ENCODE data around the gene PLCL1. TPM values are rescaled to one million over a fixed set of nuclear protein-coding genes. Genes with fewer than 3 reads are reported as not detected.
"Not testable (repeated sequence)": the region's sequence is repeated elsewhere in the genome, so short reads cannot be mapped to it uniquely, and the experiment has no call there.

The PLCL1 gene
- total RNA-seq, 3 donors from 2014 or later, result 6.6 to 11.3 (median 11.1) TPM

GRCh38 chr2:197821550-197822289, 17.3 kb downstream of the PLCL1 start:
- Histone ChIP-seq H3K36me3 (no peaks in the 10 kb centered on the region), H3K9me3 (no peaks in the 10 kb centered on the region), H3K4me1 (no peaks in the 10 kb centered on the region), H3K27ac (no peak overlapping the region), H3K4me3 (no peak overlapping the region), H3K27me3 (no peaks in the 10 kb centered on the region)
- no peak for TF ChIP-seq POLR2AphosphoS5 (IDR thresholded peaks at IDR 0.05)
- TF ChIP-seq CTCF (IDR thresholded peaks at IDR 0.05), result no peak
- TF ChIP-seq POLR2A (IDR thresholded peaks at IDR 0.05), result no peak
- intact Hi-C loops (cut with DNase I; ENCODE audit: low total_unique reads), result no loop called here
- no peak for DNase-seq (ENCODE audit: low spot score in 2 of 2)

- no peaks in the 10 kb centered on the region for H3K4me1 ChIP-seq
- no peak overlapping the region for H3K27ac ChIP-seq
- no peaks in the 10 kb centered on the region for H3K9me3 ChIP-seq
- H3K36me3 ChIP-seq, result no peaks in the 10 kb centered on the region
- no peaks in the 10 kb centered on the region for H3K27me3 ChIP-seq
- intact Hi-C loops (cut with DNase I; ENCODE audit: low total_unique reads), result no loop called here
- no peak for DNase-seq (ENCODE audit: low spot score in 2 of 2)
- TF ChIP-seq POLR2AphosphoS5 (IDR thresholded peaks at IDR 0.05), result no peak
- TF ChIP-seq POLR2A (IDR thresholded peaks at IDR 0.05), result no peak
- TF ChIP-seq CTCF (IDR thresholded peaks at IDR 0.05), result no peak
- H3K4me3 ChIP-seq, result no peak overlapping the region
These were observed 17.9 kb downstream of the PLCL1 start for GRCh38 chr2:197822333-197822732.

- H3K4me1 ChIP-seq, result no peaks in the 10 kb centered on the region
- H3K4me3 ChIP-seq, result no peak overlapping the region
- no peak for DNase-seq (ENCODE audit: low spot score in 2 of 2)
- intact Hi-C loops (cut with DNase I; ENCODE audit: low total_unique reads), result no loop called here
- TF ChIP-seq POLR2A (IDR thresholded peaks at IDR 0.05), result no peak
- no peak for TF ChIP-seq POLR2AphosphoS5 (IDR thresholded peaks at IDR 0.05)
- TF ChIP-seq CTCF (IDR thresholded peaks at IDR 0.05), result no peak
- no peaks in the 10 kb centered on the region for H3K9me3 ChIP-seq
- H3K27ac ChIP-seq, result no peak overlapping the region
- H3K27me3 ChIP-seq, result no peaks in the 10 kb centered on the region
- H3K36me3 ChIP-seq, result no peaks in the 10 kb centered on the region
These were observed 23.2 kb downstream of the PLCL1 start for GRCh38 chr2:197827618-197828017.

- TF ChIP-seq CTCF (IDR thresholded peaks at IDR 0.05) (no peak), POLR2A (IDR thresholded peaks at IDR 0.05) (no peak)
- H3K27me3 ChIP-seq, result no peaks in the 10 kb centered on the region
- DNase-seq (ENCODE audit: low spot score in 2 of 2), result no peak
- no peaks in the 10 kb centered on the region for H3K36me3 ChIP-seq
- H3K4me1 ChIP-seq, result no peaks in the 10 kb centered on the region
- H3K4me3 ChIP-seq, result no peak overlapping the region
- intact Hi-C loops (cut with DNase I; ENCODE audit: low total_unique reads), result no loop called here
- H3K27ac ChIP-seq, result no peak overlapping the region
- no peaks in the 10 kb centered on the region for H3K9me3 ChIP-seq
These were observed 24.2 kb downstream of the PLCL1 start for GRCh38 chr2:197828464-197829135.

GRCh38 chr2:197834771-197835170, 30.4 kb downstream of the PLCL1 start:
- H3K27me3 ChIP-seq; DNase-seq (ENCODE audit: low spot score in 2 of 2); intact Hi-C loops (cut with DNase I; ENCODE audit: low total_unique reads); H3K27ac ChIP-seq; H3K9me3 ChIP-seq; H3K4me1 ChIP-seq; H3K4me3 ChIP-seq; H3K36me3 ChIP-seq: not testable (repeated sequence)

All from breast epithelium (tissue), 4 donors.